ENCODE results near the gene EMX2. TPM values are rescaled to one million over a fixed set of nuclear protein-coding genes. Genes with fewer than 3 reads are reported as not detected.

EMX2 gene
- polyA plus RNA-seq, 4 donors = 0.01 to 0.45 (median 0.04) TPM; not detected in 1

GRCh38 chr10:117534321-117535297 is 7.9 kb upstream of the EMX2 start:
- FAIRE-seq = no peak
- Histone ChIP-seq H3K27ac (ENCODE audit: low read depth in 1 of 3, low read length in 2 of 3) (no peak overlapping the region), H3K36me3 (ENCODE audit: control insufficient read depth in 3 of 3, insufficient read depth in 2 of 3, low read depth in 1 of 3, low read length in 3 of 3) (no peaks in the 10 kb centered on the region), H3K4me3 (ENCODE audit: low read depth in 1 of 3, low read length in 3 of 3) (no peak overlapping the region), H3K9me3 (ENCODE audit: control insufficient read depth in 2 of 2, insufficient read depth in 1 of 2, low read depth in 1 of 2, low read length in 1 of 2) (no peaks in the 10 kb centered on the region), H3K27me3 (ENCODE audit: control insufficient read depth in 3 of 3, insufficient read depth in 3 of 3, low read length in 3 of 3) (peaks cover 3 to 93% (median 76%) of the 10 kb centered on the region in 3 donors), H3K4me1 (ENCODE audit: control insufficient read depth in 3 of 3, insufficient read depth in 2 of 3, low read depth in 1 of 3, low read length in 2 of 3) (peaks cover 0 to 18% (median 0%) of the 10 kb centered on the region in 3 donors)
- DNase-seq = peak in 1 of 2 donors; percentile 36
- WGBS, 3 donors = 4 to 6% (median 4%) methylated on average over 66 to 76 of the region's 76 CpGs

DNA sequence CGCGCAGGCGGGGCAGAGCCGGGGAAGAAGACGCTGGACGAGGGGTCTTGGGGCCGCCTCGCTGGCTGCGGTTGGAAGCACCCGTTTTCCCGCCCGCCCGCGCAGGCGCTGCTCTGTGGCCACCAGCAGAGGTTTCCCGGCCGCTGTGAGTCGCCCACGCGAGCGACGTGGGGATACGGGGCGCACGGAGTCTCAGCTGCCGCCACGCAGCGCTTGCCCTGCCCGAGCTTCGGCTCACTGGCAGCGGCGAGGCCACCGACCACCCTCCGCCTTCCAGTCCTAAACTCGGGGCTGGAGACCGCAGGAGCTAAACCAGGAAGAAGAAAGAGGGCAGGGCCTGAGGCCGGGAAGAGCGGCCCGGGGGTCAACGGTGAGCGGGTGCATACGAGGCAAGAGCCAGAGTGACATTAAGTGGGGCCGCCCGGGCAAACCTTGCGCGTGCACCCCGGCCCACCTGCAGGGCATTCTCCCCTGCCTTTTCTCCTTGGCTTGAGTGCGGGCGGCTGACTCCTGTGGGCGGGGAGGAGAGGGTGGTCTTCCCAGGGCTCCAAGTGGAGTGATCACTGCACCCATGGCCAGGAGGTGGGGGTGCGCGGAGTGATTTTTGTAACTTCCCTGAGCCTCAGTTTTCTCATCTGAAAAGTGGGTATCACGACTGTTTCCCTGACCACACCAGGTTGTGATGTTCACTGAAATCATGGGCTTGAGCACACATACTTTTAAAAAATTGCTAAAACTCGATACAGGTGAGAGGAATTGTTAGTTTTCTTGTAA is 7.1 kb upstream of the EMX2 start:
- Histone ChIP-seq H3K36me3 (ENCODE audit: control insufficient read depth in 3 of 3, insufficient read depth in 2 of 3, low read depth in 1 of 3, low read length in 3 of 3) (no peaks in the 10 kb centered on the region), H3K4me1 (ENCODE audit: control insufficient read depth in 3 of 3, insufficient read depth in 2 of 3, low read depth in 1 of 3, low read length in 2 of 3) (peaks cover 0 to 18% (median 0%) of the 10 kb centered on the region in 3 donors), H3K27ac (ENCODE audit: low read depth in 1 of 3, low read length in 2 of 3) (no peak overlapping the region), H3K27me3 (ENCODE audit: control insufficient read depth in 3 of 3, insufficient read depth in 3 of 3, low read length in 3 of 3) (peaks cover 3 to 98% (median 85%) of the 10 kb centered on the region in 3 donors), H3K4me3 (ENCODE audit: low read depth in 1 of 3, low read length in 3 of 3) (peak overlapping the region in 1 of 3 donors; percentile 26), H3K9me3 (ENCODE audit: control insufficient read depth in 2 of 2, insufficient read depth in 1 of 2, low read depth in 1 of 2, low read length in 1 of 2) (no peaks in the 10 kb centered on the region)
- FAIRE-seq = no peak
- WGBS, 3 donors = 2 to 5% (median 4%) methylated on average over 51 to 54 of the region's 54 CpGs
- peak in 1 of 2 donors; percentile 51 for DNase-seq

GRCh38 chr10:117536072-117536865 is 6.3 kb upstream of the EMX2 start:
- Histone ChIP-seq H3K27ac (ENCODE audit: low read depth in 1 of 3, low read length in 2 of 3) (no peak overlapping the region), H3K9me3 (ENCODE audit: control insufficient read depth in 2 of 2, insufficient read depth in 1 of 2, low read depth in 1 of 2, low read length in 1 of 2) (no peaks in the 10 kb centered on the region), H3K4me1 (ENCODE audit: control insufficient read depth in 3 of 3, insufficient read depth in 2 of 3, low read depth in 1 of 3, low read length in 2 of 3) (peaks cover 0 to 18% (median 0%) of the 10 kb centered on the region in 3 donors), H3K27me3 (ENCODE audit: control insufficient read depth in 3 of 3, insufficient read depth in 3 of 3, low read length in 3 of 3) (peaks cover 0 to 98% (median 85%) of the 10 kb centered on the region in 3 donors), H3K36me3 (ENCODE audit: control insufficient read depth in 3 of 3, insufficient read depth in 2 of 3, low read depth in 1 of 3, low read length in 3 of 3) (no peaks in the 10 kb centered on the region), H3K4me3 (ENCODE audit: low read depth in 1 of 3, low read length in 3 of 3) (no peak overlapping the region)
- WGBS, 3 donors = 6 to 10% (median 9%) methylated on average over 35 of the region's 35 CpGs
- DNase-seq = peak in 1 of 2 donors; percentile 19
- no peak for FAIRE-seq

GRCh38 chr10:117536866-117537435 is 5.6 kb upstream of the EMX2 start:
- no peaks in the 10 kb centered on the region for H3K9me3 ChIP-seq (ENCODE audit: control insufficient read depth in 2 of 2, insufficient read depth in 1 of 2, low read depth in 1 of 2, low read length in 1 of 2)
- FAIRE-seq = no peak
- H3K4me1 ChIP-seq (ENCODE audit: control insufficient read depth in 3 of 3, insufficient read depth in 2 of 3, low read depth in 1 of 3, low read length in 2 of 3) = peaks cover 0 to 21% (median 0%) of the 10 kb centered on the region in 3 donors
- no peak overlapping the region for H3K4me3 ChIP-seq (ENCODE audit: low read depth in 1 of 3, low read length in 3 of 3)
- H3K27ac ChIP-seq (ENCODE audit: low read depth in 1 of 3, low read length in 2 of 3) = no peak overlapping the region
- H3K36me3 ChIP-seq (ENCODE audit: control insufficient read depth in 3 of 3, insufficient read depth in 2 of 3, low read depth in 1 of 3, low read length in 3 of 3) = no peaks in the 10 kb centered on the region
- H3K27me3 ChIP-seq (ENCODE audit: control insufficient read depth in 3 of 3, insufficient read depth in 3 of 3, low read length in 3 of 3) = peaks cover 0 to 98% (median 83%) of the 10 kb centered on the region in 3 donors
- no peak for DNase-seq
- WGBS, 3 donors = 5 to 10% (median 8%) methylated on average over 39 to 40 of the region's 40 CpGs

GRCh38 chr10:117537436-117537903 is 5.1 kb upstream of the EMX2 start:
- Histone ChIP-seq H3K4me3 (ENCODE audit: low read depth in 1 of 3, low read length in 3 of 3) (peak overlapping the region in 1 of 3 donors; percentile 13), H3K9me3 (ENCODE audit: control insufficient read depth in 2 of 2, insufficient read depth in 1 of 2, low read depth in 1 of 2, low read length in 1 of 2) (no peaks in the 10 kb centered on the region), H3K27ac (ENCODE audit: low read depth in 1 of 3, low read length in 2 of 3) (no peak overlapping the region), H3K4me1 (ENCODE audit: control insufficient read depth in 3 of 3, insufficient read depth in 2 of 3, low read depth in 1 of 3, low read length in 2 of 3) (peaks cover 0 to 26% (median 0%) of the 10 kb centered on the region in 3 donors), H3K27me3 (ENCODE audit: control insufficient read depth in 3 of 3, insufficient read depth in 3 of 3, low read length in 3 of 3) (peaks cover 0 to 98% (median 83%) of the 10 kb centered on the region in 3 donors), H3K36me3 (ENCODE audit: control insufficient read depth in 3 of 3, insufficient read depth in 2 of 3, low read depth in 1 of 3, low read length in 3 of 3) (no peaks in the 10 kb centered on the region)
- WGBS, 3 donors = 3 to 5% (median 3%) methylated on average over 31 to 39 of the region's 39 CpGs
- DNase-seq (peak in 1 of 2 donors; percentile 61), FAIRE-seq (no peak)

GRCh38 chr10:117537904-117538524 is 4.5 kb upstream of the EMX2 start:
- H3K27ac ChIP-seq (ENCODE audit: low read depth in 1 of 3, low read length in 2 of 3) = no peak overlapping the region
- H3K4me1 ChIP-seq (ENCODE audit: control insufficient read depth in 3 of 3, insufficient read depth in 2 of 3, low read depth in 1 of 3, low read length in 2 of 3) = peaks cover 0 to 27% (median 0%) of the 10 kb centered on the region in 3 donors
- H3K9me3 ChIP-seq (ENCODE audit: control insufficient read depth in 2 of 2, insufficient read depth in 1 of 2, low read depth in 1 of 2, low read length in 1 of 2) = no peaks in the 10 kb centered on the region
- H3K36me3 ChIP-seq (ENCODE audit: control insufficient read depth in 3 of 3, insufficient read depth in 2 of 3, low read depth in 1 of 3, low read length in 3 of 3) = no peaks in the 10 kb centered on the region
- DNase-seq (peak in 1 of 2 donors; percentile 32), FAIRE-seq (no peak)
- WGBS, 3 donors = 7 to 13% (median 11%) methylated on average over 38 of the region's 38 CpGs
- H3K27me3 ChIP-seq (ENCODE audit: control insufficient read depth in 3 of 3, insufficient read depth in 3 of 3, low read length in 3 of 3) = peaks cover 0 to 97% (median 79%) of the 10 kb centered on the region in 3 donors
- H3K4me3 ChIP-seq (ENCODE audit: low read depth in 1 of 3, low read length in 3 of 3) = peak overlapping the region in 1 of 3 donors; percentile 13

GRCh38 chr10:117539361-117539773 is 3.2 kb upstream of the EMX2 start:
- peaks cover 5 to 98% (median 75%) of the 10 kb centered on the region in 3 donors for H3K27me3 ChIP-seq (ENCODE audit: control insufficient read depth in 3 of 3, insufficient read depth in 3 of 3, low read length in 3 of 3)
- H3K36me3 ChIP-seq (ENCODE audit: control insufficient read depth in 3 of 3, insufficient read depth in 2 of 3, low read depth in 1 of 3, low read length in 3 of 3) = no peaks in the 10 kb centered on the region
- no peaks in the 10 kb centered on the region for H3K9me3 ChIP-seq (ENCODE audit: control insufficient read depth in 2 of 2, insufficient read depth in 1 of 2, low read depth in 1 of 2, low read length in 1 of 2)
- no peak overlapping the region for H3K27ac ChIP-seq (ENCODE audit: low read depth in 1 of 3, low read length in 2 of 3)
- WGBS, 3 donors = 13 to 24% (median 20%) methylated on average over 9 of the region's 9 CpGs
- DNase-seq (no peak), FAIRE-seq (no peak)
- no peak overlapping the region for H3K4me3 ChIP-seq (ENCODE audit: low read depth in 1 of 3, low read length in 3 of 3)
- H3K4me1 ChIP-seq (ENCODE audit: control insufficient read depth in 3 of 3, insufficient read depth in 2 of 3, low read depth in 1 of 3, low read length in 2 of 3) = peaks cover 0 to 35% (median 0%) of the 10 kb centered on the region in 3 donors
